ENCODE results near the gene OXLD1. TPM values are rescaled to one million over a fixed set of nuclear protein-coding genes. Genes with fewer than 3 reads are reported as not detected.

Gene OXLD1
- total RNA-seq, 1 experiment from 2014 or later, result 75.9 TPM

GRCh38 chr17:81684442-81684911 is 18.1 kb upstream of the OXLD1 start:
- BruUV-seq (replicated peaks), result TSS peak; percentile 78
- H4K20me1 ChIP-seq (ENCODE audit: insufficient read depth), result peaks cover 6% of the 10 kb centered on the region; the same call in 1 of the 2 replicates
- peak overlapping the region; percentile 86 to 99 for H3K4me3 ChIP-seq (replicated peaks in 1 of 2; ENCODE audit: low read depth in 1 of 2, low read length in 2 of 2)
- peak overlapping the region; percentile 100 for H3K4me2 ChIP-seq (ENCODE audit: low read length)
- ChIA-PET POLR2A (interaction anchor here (1.0 to 4.4 kb wide), 8 partner anchors 9 to 166 kb away, joined by 3 to 33 read pairs (median 6); partner anchors contain the start of gene MRPL12), CTCF (interaction anchor here (1.2 kb wide), 1 partner anchor 9 kb away, joined by 8 read pairs; no protein-coding TSS in a partner anchor), RAD21 (ENCODE audit: low non-redundant PET in 1 of 2, low total read pairs in 2 of 2, uncharacterized antibody in 2 of 2, unreplicated experiment in 2 of 2) (interaction anchor here in 1 of 2 experiments (1.2 kb wide), 1 partner anchor 17 kb away, joined by 4 read pairs; the partner anchor contains the start of genes CCDC137 and OXLD1)
- H3K9ac ChIP-seq (ENCODE audit: low read length), result peak overlapping the region; percentile 85
- peaks cover 79% of the 10 kb centered on the region for H3K79me2 ChIP-seq (ENCODE audit: insufficient read depth, low read length)
- H3K9me3 ChIP-seq (ENCODE audit: control insufficient read depth in 1 of 2, insufficient read depth in 1 of 2, low read depth in 1 of 2, low read length in 2 of 2), result no peaks in the 10 kb centered on the region
- H2AFZ ChIP-seq (ENCODE audit: low read depth, low read length, poor library complexity, severe bottlenecking), result no peak overlapping the region
- intact Hi-C loops (cut with micrococcal nuclease), result no loop called here
- no peaks in the 10 kb centered on the region for H3K27me3 ChIP-seq (ENCODE audit: insufficient read depth, low read length)
- H3K27ac ChIP-seq (ENCODE audit: low read depth, low read length), result peak overlapping the region; percentile 92
- DNase-seq (ENCODE audit: low read depth, low spot score), result no peak
- H3K36me3 ChIP-seq (ENCODE audit: control insufficient read depth in 1 of 2, insufficient read depth in 2 of 2, low read length in 2 of 2), result peaks cover 22 to 46% of the 10 kb centered on the region in 2 experiments
- no peaks in the 10 kb centered on the region for H3K9me2 ChIP-seq (ENCODE audit: insufficient read depth)
- ATAC-seq, result no peak; the same call in 1 of the 2 replicates
- TF ChIP-seq ZNF274 (IDR thresholded peaks at IDR 0.05; ENCODE audit: low read depth, low read length) (no peak), ZFX (IDR thresholded peaks at IDR 0.05) (peak; percentile 77; the same call in 1 of the 2 replicates)
- H3K4me1 ChIP-seq (ENCODE audit: control insufficient read depth in 1 of 2, insufficient read depth in 2 of 2, low read length in 2 of 2), result peaks cover 18 to 23% of the 10 kb centered on the region in 2 experiments

GRCh38 chr17:81683584-81684441 is 17.4 kb upstream of the OXLD1 start, which contains the start of the genes ARL16 and HGS:
Gene ARL16 (minus strand): TSS chr17:81683797. CDS start chr17:81683753, 44 bp downstream.
Gene HGS (plus strand): TSS chr17:81684011. CDS start chr17:81684067, 56 bp downstream.
- Histone ChIP-seq H3K4me1 (ENCODE audit: control insufficient read depth in 1 of 2, insufficient read depth in 2 of 2, low read length in 2 of 2) (peaks cover 18 to 23% of the 10 kb centered on the region in 2 experiments), H4K20me1 (ENCODE audit: insufficient read depth) (peaks cover 6% of the 10 kb centered on the region; the same call in 1 of the 2 replicates), H3K4me3 (replicated peaks in 1 of 2; ENCODE audit: low read depth in 1 of 2, low read length in 2 of 2) (peak within 1 kb of the TSS; percentile 86 to 99), H3K9me2 (ENCODE audit: insufficient read depth) (no peaks in the 10 kb centered on the region), H3K4me2 (ENCODE audit: low read length) (peak within 1 kb of the TSS; percentile 100), H3K9me3 (ENCODE audit: control insufficient read depth in 1 of 2, insufficient read depth in 1 of 2, low read depth in 1 of 2, low read length in 2 of 2) (no peaks in the 10 kb centered on the region), H3K27ac (ENCODE audit: low read depth, low read length) (peak within 1 kb of the TSS; percentile 92), H3K27me3 (ENCODE audit: insufficient read depth, low read length) (no peaks in the 10 kb centered on the region), H2AFZ (ENCODE audit: low read depth, low read length, poor library complexity, severe bottlenecking) (no peak within 1 kb of the TSS), H3K9ac (ENCODE audit: low read length) (peak within 1 kb of the TSS; percentile 85), H3K79me2 (ENCODE audit: insufficient read depth, low read length) (peaks cover 73% of the 10 kb centered on the region), H3K36me3 (ENCODE audit: control insufficient read depth in 1 of 2, insufficient read depth in 2 of 2, low read length in 2 of 2) (peaks cover 18 to 40% of the 10 kb centered on the region in 2 experiments)
- DNase-seq (ENCODE audit: low read depth, low spot score), result peak; percentile 100
- BruUV-seq (replicated peaks), result no TSS peak
- ChIA-PET CTCF (interaction anchor here (1.2 kb wide), 1 partner anchor 9 kb away, joined by 8 read pairs; no protein-coding TSS in a partner anchor), RAD21 (ENCODE audit: low non-redundant PET in 1 of 2, low total read pairs in 2 of 2, uncharacterized antibody in 2 of 2, unreplicated experiment in 2 of 2) (interaction anchor here (0.7 to 1.2 kb wide), 5 partner anchors 8 to 157 kb away, joined by 4 to 5 read pairs (median 4); partner anchors contain the start of genes CCDC137 (in 1 of the 2), MRPL12 (in 1 of the 2) and OXLD1 (in 1 of the 2)), POLR2A (interaction anchor here (0.6 to 4.4 kb wide), 13 partner anchors 8 to 171 kb away, joined by 3 to 33 read pairs (median 5); partner anchors contain the start of genes ACTG1, CCDC137, MRPL12 and OXLD1)
- ATAC-seq, result peak; percentile 95
- intact Hi-C loops (cut with micrococcal nuclease), result loop anchor here (1.0 to 2.0 kb wide), 2 partner anchors 17 to 19 kb away; partner anchors contain the start of gene MRPL12
- TF ChIP-seq EZH2 (IDR thresholded peaks at IDR 0.05), result no peak
- no peak for TF ChIP-seq RAD21 (IDR thresholded peaks at IDR 0.05; ENCODE audit: low read depth)
- TF ChIP-seq ZFX (IDR thresholded peaks at IDR 0.05), result peak; percentile 90; the same call in 1 of the 2 replicates
- TF ChIP-seq POLR2A (IDR thresholded peaks at IDR 0.05; ENCODE audit: borderline replicate concordance, extremely low read depth, insufficient read depth, insufficient read length), result peak; percentile 66
- TF ChIP-seq CBX3 (IDR thresholded peaks at IDR 0.05; ENCODE audit: low read depth), result no peak
- no peak for TF ChIP-seq ZBTB33 (IDR thresholded peaks at IDR 0.05; ENCODE audit: extremely low read depth, insufficient replicate concordance, low read length)
- no peak for TF ChIP-seq EZH2phosphoT487 (IDR thresholded peaks at IDR 0.05; ENCODE audit: borderline replicate concordance)
- TF ChIP-seq ELF1 (IDR thresholded peaks at IDR 0.05; ENCODE audit: borderline replicate concordance, low read depth), result no peak; the same call in 1 of the 2 replicates
- peak; percentile 17 for TF ChIP-seq YY1 (IDR thresholded peaks at IDR 0.05; ENCODE audit: extremely low read depth, insufficient replicate concordance, low read depth, low read length)
- no peak for TF ChIP-seq CTCF (IDR thresholded peaks at IDR 0.05 in 2 of 3, conservative IDR thresholded peaks at IDR 0.05 in 1 of 3; ENCODE audit: borderline replicate concordance in 1 of 3, insufficient read depth in 1 of 3, low read depth in 2 of 3, low read length in 2 of 3)

All from HCT116 (cell line).